GM12878 (cell line): Measurements from ENCODE around the gene MGAT3. TPM values are rescaled to one million over a fixed set of nuclear protein-coding genes. Genes with fewer than 3 reads are reported as not detected.

Source experiments
- ATAC-seq: fragments of 200-7000 bp; cut with Tn5 transposase; 3 replicates; pipeline ENCODE4 v1.9.1; 2020; ENCODE audit warnings: mild to moderate bottlenecking, moderate library complexity
- BruUV-seq: library from RNA; stranded (reverse); fragments of 400-500 nt; replicated peaks from 2 replicates; lab custom pipeline; 2021; lab: Mats Ljungman, UMichigan
- CTCF ChIA-PET: fragments of 300-600 bp; sonication (Branson Sonifier 250); formaldehyde crosslinking; extraction: SDS; loops from one replicate; lab custom pipeline; 2021; ENCODE audit warnings: inconsistent platforms; lab: Yijun Ruan, JAX
- POLR2A ChIA-PET: fragments of 350-600 bp; formaldehyde crosslinking; extraction: SDS; loops from one replicate; lab custom pipeline; 2021; ENCODE audit warnings: inconsistent platforms; lab: Charles Lee
- RAD21 ChIA-PET: fragments of 300-600 bp; sonication (Branson Sonifier 250); formaldehyde crosslinking; loops from one replicate; lab custom pipeline; 2023; ENCODE audit warnings: antibody characterized with exemption; ENCODE audit not compliant: unreplicated experiment; lab: Charles Lee
- SMC1A ChIA-PET: fragments of 300-600 bp; sonication (Branson Sonifier 250); formaldehyde crosslinking; loops from one replicate; lab custom pipeline; 2023; ENCODE audit not compliant: unreplicated experiment, uncharacterized antibody; lab: Charles Lee
- DNase-seq: peaks from one replicate; pipeline ENCODE4 v3.0.0-alpha.2; 2011; ENCODE audit warnings: low read depth, low spot score
- FAIRE-seq: peaks from 3 replicates; lab custom pipeline; 2011; peaks lifted over from hg19 to GRCh38; lab: Jason Lieb, UNC
- H2AFZ ChIP-seq: 2 replicates; pipeline ENCODE4 v1.6.0; 2011; ENCODE audit warnings: low read depth, low read length, control low read depth; ENCODE audit not compliant: control insufficient read depth
- H3K27ac ChIP-seq: 2 replicates; pipeline ENCODE4 v1.5.1; 2011; ENCODE audit warnings: control low read depth; ENCODE audit not compliant: control insufficient read depth, insufficient read depth
- H3K27me3 ChIP-seq, 2 experiments: replicated peaks in 1 of 2; 2 replicates each; pipeline versions ENCODE4 v1.6.0 to v1.6.1; 2011; ENCODE audit warnings: low read length in 1 of 2; ENCODE audit not compliant: control insufficient read depth in 2 of 2, insufficient read depth in 2 of 2
- H3K36me3 ChIP-seq, 2 experiments: 2 replicates each; pipeline ENCODE4 v1.5.1; 2011; ENCODE audit warnings: low read length in 1 of 2; ENCODE audit not compliant: control insufficient read depth in 2 of 2, insufficient read depth in 2 of 2
- H3K4me1 ChIP-seq: 2 replicates; pipeline ENCODE4 v1.6.1; 2011; ENCODE audit warnings: mild to moderate bottlenecking, low read length, moderate library complexity, mixed read lengths; ENCODE audit not compliant: control insufficient read depth, insufficient read depth
- H3K4me2 ChIP-seq: 2 replicates; pipeline ENCODE4 v1.6.0; 2011; ENCODE audit warnings: control low read depth; ENCODE audit not compliant: control insufficient read depth, insufficient read depth
- H3K4me3 ChIP-seq: fragments of 200-600 bp; sonication (generic); 2 replicates; pipeline ENCODE4 v1.5.1; 2016
- H3K79me2 ChIP-seq: 2 replicates; pipeline ENCODE4 v1.6.0; 2011; ENCODE audit warnings: low read length; ENCODE audit not compliant: control insufficient read depth, insufficient read depth
- H3K9ac ChIP-seq: 2 replicates; pipeline ENCODE4 v1.8.0; 2011; ENCODE audit warnings: low read length, control low read depth, mixed read lengths; ENCODE audit not compliant: control insufficient read depth, insufficient read depth
- H3K9me3 ChIP-seq: replicated peaks from 3 replicates; pipeline ENCODE4 v1.5.1; 2011; ENCODE audit warnings: mild to moderate bottlenecking, low read length; ENCODE audit not compliant: control insufficient read depth, insufficient read depth
- H4K20me1 ChIP-seq: 2 replicates; pipeline ENCODE4 v1.6.0; 2011; ENCODE audit not compliant: control insufficient read depth, insufficient read depth
- BHLHE40 ChIP-seq, 2 experiments: fragments of 450-650 bp in 1 of 2; IDR thresholded peaks; 2 replicates each; pipeline ENCODE4 v1.6.1; 2011 to 2017; ENCODE audit warnings: low read depth in 2 of 2, borderline replicate concordance in 1 of 2, improper control_type of control experiment in 1 of 2, low read length in 1 of 2, mild to moderate bottlenecking in 1 of 2
- BRCA1 ChIP-seq: IDR thresholded peaks from 2 replicates; pipeline ENCODE4 v1.6.1; 2011; ENCODE audit warnings: low read depth, low read length, improper control_type of control experiment
- CREM ChIP-seq: IDR thresholded peaks from 2 replicates; pipeline ENCODE4 v1.6.1; 2014; ENCODE audit warnings: antibody characterized with exemption, low read depth
- DPF2 ChIP-seq: fragments of 450-650 bp; IDR thresholded peaks from 2 replicates; pipeline ENCODE4 v1.6.1; 2017; ENCODE audit warnings: mild to moderate bottlenecking
- ESRRA ChIP-seq: IDR thresholded peaks from 2 replicates; pipeline ENCODE4 v1.6.1; 2012; ENCODE audit warnings: mild to moderate bottlenecking, low read length, improper control_type of control experiment
- FOS ChIP-seq: IDR thresholded peaks from 3 replicates; pipeline ENCODE4 v1.6.1; 2011; ENCODE audit warnings: borderline replicate concordance; ENCODE audit not compliant: insufficient read length; ENCODE audit errors: extremely low read depth
- GABPA ChIP-seq: IDR thresholded peaks from 2 replicates; pipeline ENCODE4 v1.6.1; 2014; ENCODE audit warnings: antibody characterized with exemption, low read depth, mild to moderate bottlenecking, inconsistent platforms
- JUND ChIP-seq: IDR thresholded peaks from 2 replicates; pipeline ENCODE4 v1.6.1; 2012; ENCODE audit warnings: low read depth, mild to moderate bottlenecking, low read length, improper control_type of control experiment, moderate library complexity
- MEF2B ChIP-seq: fragments of 450-650 bp; IDR thresholded peaks from 2 replicates; pipeline ENCODE4 v1.6.1; 2018; ENCODE audit warnings: mild to moderate bottlenecking, moderate library complexity; ENCODE audit not compliant: partially characterized antibody, poor library complexity, severe bottlenecking
- MTA3 ChIP-seq: IDR thresholded peaks from 2 replicates; pipeline ENCODE4 v1.6.1; 2012; ENCODE audit warnings: low read length, inconsistent platforms, borderline replicate concordance
- POLR2A ChIP-seq: IDR thresholded peaks from 2 replicates; pipeline ENCODE4 v1.6.1; 2011; ENCODE audit warnings: low read depth, mild to moderate bottlenecking, low read length
- RUNX3 ChIP-seq: IDR thresholded peaks from 2 replicates; pipeline ENCODE4 v1.6.1; 2012; ENCODE audit warnings: low read length, inconsistent platforms
- SUZ12 ChIP-seq: fragments of 200-600 bp; sonication (generic); IDR thresholded peaks from one replicate; pipeline ENCODE4 v1.6.1; 2018; ENCODE audit warnings: antibody characterized with exemption, mild to moderate bottlenecking; ENCODE audit not compliant: unreplicated experiment
- TCF3 ChIP-seq: IDR thresholded peaks from 2 replicates; pipeline ENCODE4 v1.6.1; 2012; ENCODE audit warnings: low read depth, mild to moderate bottlenecking, low read length, borderline replicate concordance; ENCODE audit not compliant: insufficient read depth
- YY1 ChIP-seq: IDR thresholded peaks from 2 replicates; pipeline ENCODE4 v1.6.1; 2011; ENCODE audit warnings: low read depth, mild to moderate bottlenecking, low read length
- ZNF207 ChIP-seq: fragments of 450-650 bp; IDR thresholded peaks from 2 replicates; pipeline ENCODE4 v1.6.1; 2014; ENCODE audit warnings: antibody characterized with exemption, mild to moderate bottlenecking, borderline replicate concordance
- ZNF217 ChIP-seq: fragments of 450-650 bp; IDR thresholded peaks from 2 replicates; pipeline ENCODE4 v1.6.1; 2017; ENCODE audit warnings: antibody characterized with exemption, mild to moderate bottlenecking
- WGBS: methylation state at CpG from one replicate; pipeline ENCODE4 v1.1.6; 2016; ENCODE audit warnings: low lambda C conversion rate; ENCODE audit not compliant: insufficient replicate concordance, insufficient coverage; ENCODE audit errors: missing lambda C conversion rate; 5-methylcytosine and 5-hydroxymethylcytosine counted together
- in situ Hi-C: fragments of 300-500 bp; cut with MboI; formaldehyde crosslinking; loops from 9 replicates; pipeline ENCODE4 v1.14.3; 2018; ENCODE audit warnings: mixed read lengths
- intact Hi-C: fragments of 100-400 bp; cut with micrococcal nuclease; formaldehyde crosslinking; loops from one replicate; pipeline ENCODE4 v1.14.2; 2022; ENCODE audit not compliant: unreplicated experiment
- polyA plus RNA-seq, 11 experiments: library from polyadenylated mRNA; depleted of rRNA in 4 of 11; unstranded in 6 of 11; stranded (reverse) in 5 of 11; fragments of >200 nt; fragmentation: Nextera tagmentation in 4 of 11; fragmentation: Illumina TruSeq in 1 of 11; extraction: Ambion mirVana in 4 of 11; extraction: Trizol in 1 of 11; gene quantifications; 1 replicate in 1 of 11; 2 replicates in 10 of 11; pipeline versions ENCODE4 v1.2.1 to v1.2.3, GENCODE V29; 2011 to 2016; ENCODE audit warnings: inconsistent platforms in 2 of 11, missing spikeins in 2 of 11, low read depth in 1 of 11
- total RNA-seq, 4 experiments: library from RNA; depleted of rRNA in 3 of 4; stranded (reverse); fragments of >200 nt in 3 of 4; fragmentation: Illumina TruSeq in 1 of 4; extraction: Trizol in 1 of 4; gene quantifications; 2 replicates each; pipeline versions ENCODE4 v1.2.1 to v1.2.3, GENCODE V29; 2013 to 2021
- TF ChIP-seq, protein P1 (sequence below): fragments of 450-650 bp; formaldehyde crosslinking; IDR thresholded peaks from 2 replicates; pipeline ENCODE4 v1.5.0; 2022; ENCODE audit warnings: mild to moderate bottlenecking, missing genetic modification characterization

Gene MGAT3
- total and polyA plus RNA-seq, 10 of the 15 experiments (the other 5 are each of a cell fraction or from before 2014, with no cell fraction given): 0.32 to 40.2 (median 11.9) TPM

DNA sequence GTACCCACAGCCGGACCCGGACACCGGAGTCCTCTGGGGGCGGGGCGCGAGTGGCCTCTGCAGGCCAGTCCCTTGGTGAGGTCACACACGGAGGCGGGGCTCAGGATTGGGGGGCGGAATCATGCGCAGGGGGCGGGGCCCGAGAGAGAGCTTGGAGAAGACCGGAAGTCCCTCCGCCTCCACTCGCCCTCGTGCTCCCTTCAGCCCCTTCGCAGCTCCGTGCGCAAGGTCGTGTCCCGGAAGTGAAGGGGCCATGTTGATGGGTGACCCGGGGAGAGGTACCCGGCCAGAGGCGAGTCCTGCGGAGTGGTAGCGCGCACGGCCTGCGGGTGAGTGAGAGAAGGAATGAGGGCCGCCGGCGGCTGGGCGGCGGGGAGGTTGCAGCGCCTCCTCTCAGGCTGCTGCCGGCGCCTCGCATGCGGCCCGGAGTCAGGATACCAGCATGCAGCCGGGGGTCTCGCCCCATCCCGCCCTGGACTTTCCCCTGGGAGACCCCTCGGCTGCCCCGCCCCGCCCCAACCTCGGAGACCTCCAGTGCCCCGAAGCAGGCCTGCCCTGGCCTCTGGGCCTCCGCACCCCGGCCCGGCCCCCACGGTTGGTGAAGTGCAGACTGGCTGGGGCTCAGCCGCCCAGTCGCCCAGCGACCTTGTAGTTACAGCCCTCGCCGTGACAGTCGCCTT is 45.4 kb downstream of the MGAT3 start, which contains the start of gene MIEF1:
TSS of gene MIEF1 (plus strand) at position 182 of the 680 bp plus-strand sequence. CDS start 9,005 bp downstream, outside the sequence.
- H3K36me3 ChIP-seq: peaks cover 13 to 27% of the 10 kb centered on the region in 2 experiments
- H3K27me3 ChIP-seq: no peaks in the 10 kb centered on the region
- H3K79me2 ChIP-seq: peaks cover 47% of the 10 kb centered on the region
- in situ Hi-C loops (loop anchor here (25.0 kb wide), 1 partner anchor 340 kb away; the partner anchor contains the start of gene CBX7), intact Hi-C loops (loop anchor here (2.0 kb wide), 2 partner anchors 19 to 31 kb away; partner anchors contain the start of genes ATF4 and RPS19BP1)
- 0 out of 2 replicates have a peak, but pooled peaks cover 5% of the 10 kb centered on the region for H3K4me1 ChIP-seq
- peak within 1 kb of the TSS; percentile 89 for H3K9ac ChIP-seq
- no peaks in the 10 kb centered on the region for H4K20me1 ChIP-seq
- ChIA-PET RAD21 (interaction anchor here (0.6 to 2.8 kb wide), 16 partner anchors 8 to 535 kb away, joined by 3 to 22 read pairs (median 4); partner anchors contain the start of genes ATF4 and TAB1), CTCF (interaction anchor here (0.7 to 15.7 kb wide), 13 partner anchors 9 to 534 kb away, joined by 3 to 372 read pairs (median 7); partner anchors contain the start of genes ATF4, RPS19BP1 and TAB1), SMC1A (interaction anchor here (0.9 to 1.9 kb wide), 10 partner anchors 9 to 103 kb away, joined by 3 to 9 read pairs (median 4); partner anchors contain the start of genes ATF4 and TAB1), POLR2A (interaction anchor here (0.6 to 2.0 kb wide), 14 partner anchors 13 to 542 kb away, joined by 3 to 9 read pairs (median 4); partner anchors contain the start of gene ATF4)
- peak; percentile 92 for FAIRE-seq
- H3K4me2 ChIP-seq: peak within 1 kb of the TSS; percentile 32
- H3K4me3 ChIP-seq: peak within 1 kb of the TSS; percentile 95
- peak within 1 kb of the TSS; percentile 92 for H2AFZ ChIP-seq
- under 1% methylated on average over 33 of the region's 58 CpGs for WGBS
- ATAC-seq: peak; percentile 99
- DNase-seq: peak; percentile 87
- peak within 1 kb of the TSS; percentile 73 for H3K27ac ChIP-seq
- H3K9me3 ChIP-seq: no peaks in the 10 kb centered on the region
- BruUV-seq: no TSS peak
- TF ChIP-seq ESRRA (peak; percentile 94), ZNF217 (no peak), SUZ12 (no peak), MEF2B (no peak), MTA3 (no peak), JUND (no peak), TCF3 (0 out of 2 replicates have a peak, but pooled peaks have one; percentile 20), FOS (no peak), POLR2A (peak; percentile 94), RUNX3 (no peak), CREM (peak; percentile 70; the same call in 1 of the 2 replicates), GABPA (peak; percentile 93), DPF2 (0 out of 2 replicates have a peak, but pooled peaks have one; percentile 15), BRCA1 (no peak), ZNF207 (no peak), BHLHE40 (IDR thresholded peaks at IDR 0.05; ENCODE audit: borderline replicate concordance in 1 of 2, low read depth in 2 of 2, low read length in 1 of 2) (peak; percentile 37 to 80; a peak in 3 of 4 replicates), YY1 (peak; percentile 97)
- TF ChIP-seq, protein P1, sequence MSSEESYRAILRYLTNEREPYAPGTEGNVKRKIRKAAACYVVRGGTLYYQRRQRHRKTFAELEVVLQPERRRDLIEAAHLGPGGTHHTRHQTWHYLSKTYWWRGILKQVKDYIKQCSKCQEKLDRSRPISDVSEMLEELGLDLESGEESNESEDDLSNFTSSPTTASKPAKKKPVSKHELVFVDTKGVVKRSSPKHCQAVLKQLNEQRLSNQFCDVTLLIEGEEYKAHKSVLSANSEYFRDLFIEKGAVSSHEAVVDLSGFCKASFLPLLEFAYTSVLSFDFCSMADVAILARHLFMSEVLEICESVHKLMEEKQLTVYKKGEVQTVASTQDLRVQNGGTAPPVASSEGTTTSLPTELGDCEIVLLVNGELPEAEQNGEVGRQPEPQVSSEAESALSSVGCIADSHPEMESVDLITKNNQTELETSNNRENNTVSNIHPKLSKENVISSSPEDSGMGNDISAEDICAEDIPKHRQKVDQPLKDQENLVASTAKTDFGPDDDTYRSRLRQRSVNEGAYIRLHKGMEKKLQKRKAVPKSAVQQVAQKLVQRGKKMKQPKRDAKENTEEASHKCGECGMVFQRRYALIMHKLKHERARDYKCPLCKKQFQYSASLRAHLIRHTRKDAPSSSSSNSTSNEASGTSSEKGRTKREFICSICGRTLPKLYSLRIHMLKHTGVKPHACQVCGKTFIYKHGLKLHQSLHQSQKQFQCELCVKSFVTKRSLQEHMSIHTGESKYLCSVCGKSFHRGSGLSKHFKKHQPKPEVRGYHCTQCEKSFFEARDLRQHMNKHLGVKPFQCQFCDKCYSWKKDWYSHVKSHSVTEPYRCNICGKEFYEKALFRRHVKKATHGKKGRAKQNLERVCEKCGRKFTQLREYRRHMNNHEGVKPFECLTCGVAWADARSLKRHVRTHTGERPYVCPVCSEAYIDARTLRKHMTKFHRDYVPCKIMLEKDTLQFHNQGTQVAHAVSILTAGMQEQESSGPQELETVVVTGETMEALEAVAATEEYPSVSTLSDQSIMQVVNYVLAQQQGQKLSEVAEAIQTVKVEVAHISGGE (CRISPR knock-in tag): peak; percentile 50
